Chondrocyte (in vitro differentiated cells): ENCODE results near the gene IFI27L1. TPM values are rescaled to one million over a fixed set of nuclear protein-coding genes. Genes with fewer than 3 reads are reported as not detected.
"Not testable (repeated sequence)": the region's sequence is repeated elsewhere in the genome, so short reads cannot be mapped to it uniquely, and the experiment has no call there.

Source experiments
- DNase-seq: peaks from one replicate; pipeline ENCODE4 v3.0.0; 2021; ENCODE audit warnings: mixed read lengths, low spot score
- H3K27ac Mint-ChIP-seq: one replicate; pipeline ENCODE4 v1.8.0; 2021; ENCODE audit warnings: mild to moderate bottlenecking, moderate library complexity, mixed read lengths; ENCODE audit not compliant: unreplicated experiment
- H3K27me3 Mint-ChIP-seq: 2 replicates; pipeline ENCODE4 v1.8.0; 2021; ENCODE audit warnings: low read depth, mixed read lengths
- H3K36me3 Mint-ChIP-seq: 2 replicates; pipeline ENCODE4 v1.8.0; 2021; ENCODE audit warnings: low read depth, mixed read lengths
- H3K4me1 Mint-ChIP-seq: 2 replicates; pipeline ENCODE4 v1.8.0; 2021; ENCODE audit warnings: low read depth, mild to moderate bottlenecking, mixed read lengths
- H3K4me3 Mint-ChIP-seq: one replicate; pipeline ENCODE4 v1.8.0; 2021; ENCODE audit warnings: mild to moderate bottlenecking, moderate library complexity, mixed read lengths; ENCODE audit not compliant: unreplicated experiment
- H3K9me3 Mint-ChIP-seq: 2 replicates; pipeline ENCODE4 v1.8.0; 2021; ENCODE audit warnings: low read depth, mixed read lengths
- total RNA-seq: library from RNA; stranded (reverse); gene quantifications from 3 replicates; pipeline ENCODE4 v1.2.1, GENCODE V29; 2021
- TF ChIP-seq, protein P1 (sequence below): fragments of 200-600 bp; sonication (generic); IDR thresholded peaks from 2 replicates; pipeline ENCODE4 v1.5.0; 2021; ENCODE audit warnings: antibody characterized with exemption, mild to moderate bottlenecking, moderate library complexity

IFI27L1 gene
- total RNA-seq, 1 donor from 2014 or later: 33.6 TPM

GRCh38 chr14:94059998-94060397 lies 21.1 kb upstream of the IFI27L1 start:
- TF ChIP-seq, protein P1, sequence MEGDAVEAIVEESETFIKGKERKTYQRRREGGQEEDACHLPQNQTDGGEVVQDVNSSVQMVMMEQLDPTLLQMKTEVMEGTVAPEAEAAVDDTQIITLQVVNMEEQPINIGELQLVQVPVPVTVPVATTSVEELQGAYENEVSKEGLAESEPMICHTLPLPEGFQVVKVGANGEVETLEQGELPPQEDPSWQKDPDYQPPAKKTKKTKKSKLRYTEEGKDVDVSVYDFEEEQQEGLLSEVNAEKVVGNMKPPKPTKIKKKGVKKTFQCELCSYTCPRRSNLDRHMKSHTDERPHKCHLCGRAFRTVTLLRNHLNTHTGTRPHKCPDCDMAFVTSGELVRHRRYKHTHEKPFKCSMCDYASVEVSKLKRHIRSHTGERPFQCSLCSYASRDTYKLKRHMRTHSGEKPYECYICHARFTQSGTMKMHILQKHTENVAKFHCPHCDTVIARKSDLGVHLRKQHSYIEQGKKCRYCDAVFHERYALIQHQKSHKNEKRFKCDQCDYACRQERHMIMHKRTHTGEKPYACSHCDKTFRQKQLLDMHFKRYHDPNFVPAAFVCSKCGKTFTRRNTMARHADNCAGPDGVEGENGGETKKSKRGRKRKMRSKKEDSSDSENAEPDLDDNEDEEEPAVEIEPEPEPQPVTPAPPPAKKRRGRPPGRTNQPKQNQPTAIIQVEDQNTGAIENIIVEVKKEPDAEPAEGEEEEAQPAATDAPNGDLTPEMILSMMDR: no peak

DNA sequence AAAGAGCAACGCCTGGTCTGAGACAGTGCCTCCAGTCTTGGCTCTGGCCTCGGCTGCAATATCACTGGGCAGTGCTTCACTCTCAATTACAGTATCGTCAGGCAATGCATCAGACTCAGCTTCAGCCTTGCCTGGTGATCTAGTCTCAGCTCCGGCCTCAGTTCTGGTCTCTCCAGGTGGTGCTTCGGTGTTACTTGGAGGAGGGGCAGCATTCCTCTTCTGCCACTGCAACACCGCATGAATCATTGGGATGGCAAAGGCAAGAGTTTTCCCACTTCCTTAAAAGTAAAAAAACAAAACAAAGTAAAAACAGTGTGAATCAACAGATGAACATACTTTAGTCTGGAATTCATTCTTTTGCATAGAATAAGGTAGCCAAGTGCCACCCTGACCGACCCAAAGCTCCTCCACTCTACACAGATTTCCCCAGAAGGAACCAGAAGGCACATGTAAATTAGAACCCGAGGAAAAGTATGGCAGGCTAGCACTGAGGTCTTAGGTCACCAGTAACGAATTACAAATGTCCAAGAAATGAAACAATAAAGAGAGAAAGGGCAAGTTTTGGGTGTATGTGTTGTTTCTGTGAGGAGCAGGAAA lies 18.7 kb upstream of the IFI27L1 start:
- Mint-ChIP-seq H3K27ac (peak overlapping the region; percentile 91), H3K27me3 (no peaks in the 10 kb centered on the region), H3K4me3 (no peak overlapping the region), H3K9me3 (peaks cover 2% of the 10 kb centered on the region), H3K4me1 (peaks cover 45% of the 10 kb centered on the region), H3K36me3 (peaks cover 29% of the 10 kb centered on the region)
- no peak for DNase-seq
- TF ChIP-seq, protein P1: no peak

More at GRCh38 chr14:94059998-94060397, 21.1 kb upstream of the IFI27L1 start:
- Mint-ChIP-seq H3K27me3 (no peaks in the 10 kb centered on the region), H3K9me3 (no peaks in the 10 kb centered on the region), H3K27ac (no peak overlapping the region), H3K36me3 (peaks cover 45% of the 10 kb centered on the region), H3K4me1 (peaks cover 21% of the 10 kb centered on the region), H3K4me3 (no peak overlapping the region)
- DNase-seq: no peak

GRCh38 chr14:94066089-94066676 lies 14.9 kb upstream of the IFI27L1 start:
- Mint-ChIP-seq H3K9me3 (peaks cover 26% of the 10 kb centered on the region), H3K27ac (peak overlapping the region; percentile 1), H3K27me3 (no peaks in the 10 kb centered on the region), H3K4me1 (peaks cover 53% of the 10 kb centered on the region), H3K4me3 (no peak overlapping the region), H3K36me3 (peaks cover 17% of the 10 kb centered on the region)
- DNase-seq: no peak
- TF ChIP-seq, protein P1: no peak

DNA sequence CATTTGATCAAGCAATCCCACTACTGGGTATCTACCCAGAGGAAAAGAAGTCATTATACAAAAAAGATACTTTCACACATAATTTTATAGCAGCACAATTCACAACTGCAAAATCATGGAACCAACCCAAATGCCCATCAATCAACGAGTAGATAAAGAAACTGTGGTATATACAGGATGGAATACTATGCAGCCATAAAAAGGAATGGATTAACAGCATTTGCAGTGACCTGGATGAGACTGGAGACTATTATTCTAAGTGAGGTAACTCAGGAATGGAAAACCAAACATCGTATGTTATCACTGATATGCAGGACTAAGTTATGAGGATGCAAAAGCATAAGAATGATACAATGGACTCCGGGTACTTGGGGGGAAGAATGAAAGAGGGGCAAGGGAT lies 9.0 kb upstream of the IFI27L1 start:
- DNase-seq, H3K4me3 Mint-ChIP-seq, H3K27me3 Mint-ChIP-seq, H3K27ac Mint-ChIP-seq: not testable (repeated sequence)
- Mint-ChIP-seq H3K4me1 (peaks cover 22% of the 10 kb centered on the region), H3K9me3 (peaks cover 46% of the 10 kb centered on the region), H3K36me3 (peaks cover 23% of the 10 kb centered on the region)

DNA sequence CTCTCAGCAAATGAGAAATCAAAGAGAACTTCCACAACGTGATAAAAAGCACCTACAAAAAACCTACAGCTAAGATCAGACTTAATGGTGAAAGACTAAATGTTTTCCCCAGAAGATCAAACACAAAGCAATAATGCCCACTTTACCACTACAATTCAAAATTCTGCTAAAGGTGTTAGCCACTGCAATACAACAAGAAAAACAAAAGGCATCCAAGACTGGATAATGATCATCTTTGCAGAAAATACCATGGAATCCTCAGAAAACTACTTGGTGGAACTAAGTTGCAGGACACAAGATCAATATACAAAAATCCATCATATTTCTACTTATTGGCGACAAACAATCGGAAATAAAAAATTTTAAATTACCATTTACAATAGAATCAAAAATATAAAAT lies 6.6 kb upstream of the IFI27L1 start:
- Mint-ChIP-seq H3K4me3 (no peak overlapping the region), H3K4me1 (peaks cover 40% of the 10 kb centered on the region), H3K36me3 (peaks cover 26% of the 10 kb centered on the region), H3K9me3 (peaks cover 24% of the 10 kb centered on the region), H3K27ac (peak overlapping the region; percentile 3), H3K27me3 (no peaks in the 10 kb centered on the region)
- TF ChIP-seq, protein P1: no peak
- DNase-seq: no peak

GRCh38 chr14:94075008-94075407 lies 6.1 kb upstream of the IFI27L1 start:
- Mint-ChIP-seq H3K36me3 (peaks cover 26% of the 10 kb centered on the region), H3K9me3 (peaks cover 23% of the 10 kb centered on the region), H3K27ac (no peak overlapping the region), H3K4me1 (peaks cover 45% of the 10 kb centered on the region), H3K27me3 (no peaks in the 10 kb centered on the region), H3K4me3 (no peak overlapping the region)
- no peak for DNase-seq
- TF ChIP-seq, protein P1: no peak
